NCI-H1417 (cell line): ENCODE data around the gene RGS10.
"Not testable (repeated sequence)": the region's sequence is repeated elsewhere in the genome, so short reads cannot be mapped to it uniquely, and the experiment has no call there.

Source experiments
- DNase-seq, 3 experiments: peaks; one replicate each; lab custom pipeline; 2025; lab: John Stamatoyannopoulos, UW

Gene RGS10

DNA sequence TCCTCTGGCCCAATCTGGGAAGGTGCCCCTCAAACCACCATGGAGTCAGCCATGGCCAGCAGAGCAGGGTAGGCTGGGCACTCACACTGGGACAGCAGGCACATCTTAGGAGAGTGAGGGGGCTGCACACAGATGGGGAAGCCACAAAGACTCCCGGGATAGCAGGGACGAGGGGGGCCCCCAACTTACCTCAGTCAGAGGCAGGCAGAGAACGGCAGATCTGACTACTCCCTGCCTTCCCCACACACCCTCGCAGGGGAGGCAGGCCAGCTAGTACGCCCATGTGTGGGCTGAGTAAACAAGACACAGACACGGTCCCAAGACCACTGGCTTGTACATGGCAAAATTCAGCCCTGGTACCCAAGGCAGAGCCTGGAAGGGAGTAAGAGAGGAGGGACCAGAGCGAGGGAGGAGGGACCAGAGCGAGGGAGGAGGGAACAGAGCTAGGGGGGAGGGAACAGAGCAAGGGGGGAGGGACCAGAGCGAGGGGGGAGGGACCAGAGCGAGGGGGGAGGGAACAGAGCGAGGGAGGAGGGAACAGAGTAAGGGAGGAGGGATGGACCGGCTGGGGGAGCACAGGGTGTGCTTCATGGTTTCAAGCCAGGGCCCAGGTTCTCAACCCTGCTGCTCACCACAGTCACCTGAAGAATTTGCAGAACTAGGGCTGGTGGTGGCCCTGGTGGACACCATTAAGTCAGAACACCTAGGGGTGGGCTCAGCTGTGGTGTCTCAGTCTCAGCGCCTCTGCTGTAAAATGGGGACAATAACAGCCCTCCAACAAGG, 73.8 kb downstream of the RGS10 start:
- no peak for DNase-seq

DNA sequence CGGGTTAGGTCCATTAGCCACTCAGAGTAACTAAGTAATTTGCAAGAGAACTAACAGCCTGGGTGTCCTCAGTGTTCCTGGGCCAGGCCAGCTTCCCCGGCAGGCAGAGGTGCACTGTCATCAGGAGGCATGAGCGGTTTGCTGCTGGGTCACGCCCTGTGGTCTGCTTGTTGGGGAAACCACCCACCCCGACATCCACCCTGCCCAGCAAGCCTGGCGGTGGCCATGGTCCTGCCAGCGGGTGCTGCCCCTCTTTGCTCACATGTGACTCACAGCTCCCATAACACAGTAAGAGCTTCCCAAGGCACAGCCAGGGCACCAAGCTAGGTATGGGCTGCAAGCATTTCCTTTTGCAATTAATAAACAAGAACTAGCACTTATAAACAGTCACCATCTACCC, 75.9 kb downstream of the RGS10 start:
- no peak for DNase-seq

DNA sequence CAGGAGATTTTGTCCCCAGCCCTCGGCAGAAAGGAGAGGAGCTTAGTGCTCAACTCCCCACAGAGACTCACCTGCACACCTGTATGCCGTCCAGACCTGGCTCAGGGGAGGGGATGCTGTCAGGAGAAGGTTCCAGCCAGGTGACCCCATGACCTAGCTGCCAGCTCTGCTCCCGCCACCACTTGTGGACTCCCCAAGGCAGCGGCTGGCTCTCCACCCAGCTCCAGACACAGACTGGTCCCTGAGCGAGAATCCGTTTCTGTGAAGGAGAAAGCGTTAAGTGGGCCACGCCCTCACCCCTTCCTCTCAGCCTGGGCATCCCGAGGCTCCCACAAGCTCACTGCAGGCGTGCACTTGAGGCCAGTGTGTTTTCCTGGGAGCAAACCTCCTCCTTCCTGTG, 76.4 kb downstream of the RGS10 start:
- peak in 1 of 3 experiments; percentile 3 for DNase-seq

- DNase-seq, result no peak
These were observed 77.4 kb downstream of the RGS10 start for GRCh38 chr10:119465085-119465484.

DNA sequence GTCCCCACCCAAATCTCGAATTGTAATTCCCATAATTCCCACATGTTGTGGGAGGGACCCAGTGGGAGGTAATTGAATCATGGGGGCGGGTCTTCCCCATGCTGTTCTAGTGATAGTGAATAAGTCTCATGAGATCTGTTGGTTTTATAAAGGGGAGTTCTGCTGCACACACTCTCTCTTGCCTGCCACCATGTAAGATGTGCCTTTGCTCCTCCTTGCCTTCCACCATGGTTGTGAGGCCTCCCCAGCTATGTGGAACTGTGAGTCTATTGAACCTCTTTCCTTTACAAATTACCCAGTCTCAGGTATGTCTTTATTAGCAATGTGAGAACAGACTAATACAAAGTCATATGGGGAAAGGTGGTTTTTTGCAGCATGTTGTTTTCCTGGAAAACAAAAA, 79.3 kb downstream of the RGS10 start:
- not testable (repeated sequence) for DNase-seq

- DNase-seq, result no peak
These were observed 79.7 kb downstream of the RGS10 start for GRCh38 chr10:119462773-119463172.

GRCh38 chr10:119461923-119462322, 80.6 kb downstream of the RGS10 start:
- no peak for DNase-seq

- DNase-seq, result no peak
These were observed 81.1 kb downstream of the RGS10 start for GRCh38 chr10:119461380-119461779.

GRCh38 chr10:119460369-119461195, 81.9 kb downstream of the RGS10 start:
- no peak for DNase-seq

- DNase-seq, result no peak
These were observed 82.7 kb downstream of the RGS10 start for GRCh38 chr10:119459681-119460340.

DNA sequence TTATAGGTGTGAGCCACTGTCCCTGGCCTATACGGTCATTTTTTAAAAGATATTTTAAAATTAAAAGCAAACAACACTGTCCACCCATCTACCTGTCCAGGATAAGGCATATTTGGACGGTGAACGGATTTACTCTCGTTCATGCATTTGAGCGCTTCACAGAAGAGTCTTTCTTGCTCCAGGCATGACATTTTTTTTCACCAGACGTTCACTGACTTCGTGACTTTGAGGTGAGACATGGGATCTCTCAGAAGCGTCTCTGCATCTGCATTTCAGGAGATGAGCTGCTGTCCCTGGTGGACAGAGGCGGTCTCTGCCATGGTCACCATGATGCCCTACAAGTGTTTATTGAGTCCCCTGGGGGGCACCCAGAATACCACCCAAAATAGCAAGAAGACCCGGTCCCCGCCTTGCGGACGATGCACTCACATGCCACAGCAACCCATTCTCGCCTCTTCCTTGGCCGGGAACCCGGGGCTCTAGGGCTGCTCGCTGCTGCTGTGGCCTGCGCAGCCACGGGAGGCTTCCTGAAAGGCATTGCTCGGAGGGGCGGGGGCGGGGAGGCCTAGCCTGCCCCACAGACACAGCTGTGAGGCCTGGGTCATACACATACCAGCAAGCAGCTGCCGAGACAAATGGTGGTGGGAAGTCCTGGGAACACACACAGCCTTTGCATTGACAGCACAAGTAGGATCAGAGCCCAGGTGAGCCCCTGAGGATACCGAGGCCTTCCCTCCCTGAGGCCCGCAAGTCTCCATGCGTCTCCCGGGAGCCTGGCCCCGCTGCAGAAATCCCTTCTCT, 84.4 kb downstream of the RGS10 start:
- no peak for DNase-seq

GRCh38 chr10:119456435-119456810, 86.1 kb downstream of the RGS10 start:
- DNase-seq, result no peak

DNA sequence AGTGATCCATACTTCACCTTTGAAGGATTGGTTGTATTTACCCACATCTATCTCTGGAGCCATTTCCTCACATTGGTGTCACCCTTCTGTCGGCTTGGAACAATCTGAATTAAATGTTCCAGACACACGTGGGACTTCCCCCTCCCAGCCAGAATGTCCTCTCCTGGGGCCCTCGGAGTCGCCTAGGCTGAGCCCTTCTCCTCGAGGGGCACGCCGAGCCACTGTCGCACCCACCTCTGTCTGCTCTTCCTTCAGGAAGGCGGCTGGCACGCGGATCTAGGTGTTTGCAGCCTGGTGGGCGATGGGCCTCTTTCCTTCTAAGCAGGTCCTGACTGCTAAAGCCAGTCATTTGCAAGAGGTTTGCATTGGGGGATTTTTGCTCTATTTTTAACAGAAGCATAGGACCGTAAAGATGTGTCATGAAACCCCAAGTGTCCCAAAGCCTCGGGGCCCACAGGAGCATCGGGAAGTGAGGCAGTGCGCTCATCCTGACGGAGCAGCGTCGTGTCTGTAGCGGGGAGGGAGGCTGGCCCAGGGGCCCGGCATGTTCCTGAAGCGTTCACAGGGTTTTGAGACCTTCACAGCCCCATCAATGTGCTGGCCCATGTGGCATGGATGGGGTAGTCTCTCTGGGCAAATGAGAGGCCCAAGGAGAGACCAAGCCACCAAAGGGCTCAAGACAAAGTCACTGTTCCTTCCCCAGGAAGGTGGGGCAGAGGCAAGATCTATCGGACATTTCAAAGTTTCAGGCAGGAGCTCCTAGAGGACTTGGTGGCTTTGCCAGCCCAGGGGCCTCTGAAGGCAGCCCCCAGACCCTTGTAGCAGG, 86.7 kb downstream of the RGS10 start:
- no peak for DNase-seq

DNA sequence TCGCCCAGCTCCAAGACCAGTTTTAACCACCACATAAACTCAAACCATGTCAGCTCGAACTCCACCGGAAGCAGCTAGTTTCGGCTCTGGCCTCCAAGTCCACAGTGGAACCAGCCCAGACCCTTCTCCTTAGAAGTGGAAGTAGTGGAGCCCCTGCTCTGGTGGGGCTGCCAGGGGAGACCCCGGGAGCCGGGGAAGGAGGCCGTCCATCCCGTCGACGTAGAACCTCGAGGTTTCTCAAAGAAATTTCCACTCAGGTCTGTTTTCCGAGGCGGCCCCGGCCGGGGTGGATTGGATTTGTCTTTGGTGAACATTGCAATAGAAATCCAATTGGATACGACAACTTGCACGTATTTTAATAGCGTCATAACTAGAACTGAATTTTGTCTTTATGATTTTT, 87.5 kb downstream of the RGS10 start:
- DNase-seq, result no peak

DNA sequence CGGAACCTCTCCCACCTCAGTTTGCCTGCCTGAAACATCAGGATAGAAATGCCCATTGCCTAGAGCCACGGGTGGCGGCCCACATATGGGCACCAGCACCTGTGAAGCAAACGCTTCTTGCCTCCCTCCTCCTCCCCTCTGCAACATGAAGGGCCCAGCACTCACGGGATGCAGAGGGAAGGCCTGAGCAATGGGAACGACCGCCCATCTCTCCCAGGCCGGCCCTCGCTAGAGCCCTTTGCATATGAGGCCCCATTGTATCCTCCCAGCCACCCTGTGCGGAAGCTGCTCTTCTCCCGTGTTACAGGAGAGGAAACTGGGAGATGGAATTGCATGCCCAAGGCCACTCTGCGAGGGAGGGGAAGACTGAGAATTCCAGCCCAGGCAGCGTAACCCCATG, 88.2 kb downstream of the RGS10 start:
- DNase-seq, result no peak

DNA sequence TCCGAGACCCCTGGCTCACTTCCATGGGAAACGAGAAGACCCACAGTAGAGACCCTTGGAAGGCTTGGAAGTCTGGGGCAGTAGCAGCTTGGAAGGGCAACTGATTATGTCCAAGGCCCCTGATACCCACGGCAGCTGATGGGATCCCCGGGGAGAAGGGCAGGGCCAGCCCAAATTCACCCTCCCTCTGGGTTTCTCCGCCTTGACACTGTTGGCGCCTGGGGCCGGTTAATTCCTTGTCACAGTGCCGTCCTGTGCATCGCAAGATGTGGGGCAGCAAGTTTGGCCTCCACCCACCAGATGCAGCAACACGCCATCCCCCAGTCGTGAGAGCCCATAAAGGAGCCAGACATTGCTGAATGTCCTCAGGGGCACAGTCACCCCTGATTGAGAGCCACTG, 89.2 kb downstream of the RGS10 start:
- DNase-seq, result no peak

- DNase-seq, result no peak
These were observed 90.1 kb downstream of the RGS10 start for GRCh38 chr10:119452396-119452795.

DNA sequence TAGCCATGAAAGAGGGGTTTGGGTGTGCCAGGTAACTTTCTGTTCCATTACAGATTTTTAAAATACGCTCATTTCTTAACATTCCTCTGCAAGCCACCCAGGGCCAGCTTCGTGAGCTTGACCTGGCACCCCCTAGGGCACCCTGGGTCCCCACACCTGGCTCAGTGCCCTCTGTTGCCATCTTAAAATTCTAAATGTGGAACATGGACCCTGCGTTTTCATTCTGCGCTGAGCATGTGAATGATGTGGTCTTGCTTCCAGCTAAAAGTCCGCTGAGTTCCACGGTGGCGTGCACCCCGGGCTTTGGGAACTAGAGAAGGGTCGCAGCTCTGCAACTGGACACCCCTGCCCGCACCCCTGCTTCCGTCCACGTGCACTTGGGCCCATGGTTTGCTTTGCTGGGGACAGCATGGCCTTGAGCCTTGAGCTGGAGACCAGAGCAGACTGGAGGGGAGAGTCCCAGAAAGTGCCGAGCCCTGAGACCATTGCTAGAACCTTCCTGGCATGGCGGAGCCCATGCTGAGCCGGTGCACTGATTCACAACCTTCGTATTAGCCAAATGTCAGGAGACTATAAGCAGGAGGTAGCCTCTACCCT, 91.1 kb downstream of the RGS10 start:
- DNase-seq, result no peak

DNA sequence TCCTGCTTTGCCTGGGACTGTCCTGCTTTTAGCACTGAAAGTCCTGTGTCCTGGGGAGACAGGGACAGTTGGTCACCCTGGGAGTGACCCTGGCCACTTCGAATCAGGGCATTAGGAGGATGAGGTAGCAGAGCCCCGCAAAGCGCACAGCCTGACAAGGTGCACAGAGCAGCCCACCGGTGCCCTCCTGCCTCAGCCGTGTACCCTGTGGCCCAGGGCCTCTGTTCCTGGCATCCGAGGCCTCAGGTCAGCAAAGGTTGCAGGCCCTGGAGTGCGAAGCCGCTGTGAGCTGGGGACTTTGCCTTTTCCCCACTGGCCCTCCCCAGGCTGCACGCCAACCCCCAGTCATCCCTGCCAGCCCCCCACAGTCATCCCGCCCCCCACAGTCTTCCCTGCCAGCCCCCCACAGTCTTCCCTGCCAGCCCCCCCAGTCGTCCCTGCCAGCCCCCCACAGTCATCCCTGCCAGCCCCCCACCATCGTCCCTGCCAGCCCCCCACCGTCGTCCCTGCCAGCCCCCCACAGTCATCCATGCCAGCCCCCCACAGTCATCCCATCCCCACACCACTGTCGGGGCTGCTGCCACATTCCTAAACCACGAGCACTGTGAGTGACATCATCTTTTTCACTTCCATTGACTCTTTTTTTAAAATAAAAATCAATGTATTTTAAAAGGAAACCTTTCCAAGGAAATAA, 91.8 kb downstream of the RGS10 start:
- no peak for DNase-seq
